H1 (cell line): ENCODE results near the gene LNPEP. TPM values are rescaled to one million over a fixed set of nuclear protein-coding genes. Genes with fewer than 3 reads are reported as not detected.

Experiments used
- CTCF ChIA-PET: fragments of 300-600 bp; sonication (Branson Sonifier 250); formaldehyde crosslinking; loops from one replicate; lab custom pipeline; 2021; ENCODE audit not compliant: partially characterized antibody; lab: Charles Lee
- POLR2A ChIA-PET: fragments of 300-600 bp; sonication (Branson Sonifier 250); formaldehyde crosslinking; loops from one replicate; lab custom pipeline; 2021; ENCODE audit warnings: inconsistent platforms; ENCODE audit not compliant: partially characterized antibody; lab: Charles Lee
- DNase-seq, 2 experiments: peaks; one replicate each; pipeline versions ENCODE4 v3.0.0 to v3.0.0-alpha.2; 2010 to 2022; ENCODE audit warnings: low spot score in 2 of 2, low read depth in 1 of 2, mixed read lengths in 1 of 2
- FAIRE-seq: peaks from 2 replicates; lab custom pipeline; 2011; peaks lifted over from hg19 to GRCh38; lab: Jason Lieb, UNC
- H2AFZ ChIP-seq: 2 replicates; pipeline ENCODE4 v1.8.1; 2012; ENCODE audit warnings: low read length, inconsistent platforms
- H2AK5ac ChIP-seq: 2 replicates; pipeline ENCODE4 v1.6.1; 2013; ENCODE audit warnings: low read depth, low read length
- H2BK120ac ChIP-seq: replicated peaks from 2 replicates; pipeline ENCODE3; 2013; ENCODE audit warnings: low read depth, low read length, inconsistent platforms
- H2BK12ac ChIP-seq: 2 replicates; pipeline ENCODE4 v1.6.1; 2013; ENCODE audit warnings: low read depth, low read length
- H2BK15ac ChIP-seq: 2 replicates; pipeline ENCODE4 v1.6.1; 2013; ENCODE audit warnings: low read length
- H2BK20ac ChIP-seq: 2 replicates; pipeline ENCODE4 v1.6.1; 2013; ENCODE audit warnings: low read length
- H2BK5ac ChIP-seq: 2 replicates; pipeline ENCODE4 v1.6.1; 2013; ENCODE audit warnings: low read depth, low read length
- H3K14ac ChIP-seq: 2 replicates; pipeline ENCODE4 v1.6.1; 2013; ENCODE audit warnings: inconsistent platforms; ENCODE audit not compliant: insufficient read length
- H3K18ac ChIP-seq: 2 replicates; pipeline ENCODE4 v1.6.1; 2013; ENCODE audit warnings: low read length; ENCODE audit errors: extremely low read depth
- H3K23ac ChIP-seq: 2 replicates; pipeline ENCODE4 v1.6.1; 2013; ENCODE audit warnings: inconsistent platforms; ENCODE audit not compliant: insufficient read length
- H3K23me2 ChIP-seq: 2 replicates; pipeline ENCODE4 v1.6.1; 2013; ENCODE audit warnings: low read depth, low read length
- H3K27ac ChIP-seq: 2 replicates; pipeline ENCODE4 v1.6.1; 2011; ENCODE audit warnings: low read depth, low read length, inconsistent platforms
- H3K27me3 ChIP-seq, 4 experiments: replicated peaks in 1 of 4; 1 replicate in 1 of 4; 2 replicates in 3 of 4; pipeline versions ENCODE4 v1.6.1 to v1.8.1; 2011 to 2013; ENCODE audit warnings: low read length in 3 of 4, mild to moderate bottlenecking in 3 of 4, inconsistent platforms in 2 of 4, mixed read lengths in 2 of 4, moderate library complexity in 1 of 4; ENCODE audit not compliant: control insufficient read depth in 3 of 4, insufficient read depth in 3 of 4; ENCODE audit errors: extremely low read depth in 1 of 4
- H3K36me3 ChIP-seq, 4 experiments: 2 replicates each; pipeline versions ENCODE4 v1.6.1 to v1.8.1; 2011 to 2013; ENCODE audit warnings: mild to moderate bottlenecking in 4 of 4, low read length in 3 of 4, moderate library complexity in 2 of 4, control low read depth in 1 of 4, inconsistent platforms in 1 of 4; ENCODE audit not compliant: insufficient read depth in 4 of 4, control insufficient read depth in 2 of 4
- H3K4ac ChIP-seq: replicated peaks from 2 replicates; pipeline ENCODE3; 2013; ENCODE audit warnings: low read length, low read depth, mixed read lengths, inconsistent platforms; ENCODE audit not compliant: insufficient read length
- H3K4me1 ChIP-seq, 4 experiments: replicated peaks in 1 of 4; 1 replicate in 1 of 4; 2 replicates in 3 of 4; pipeline versions ENCODE4 v1.6.1 to v1.8.1; 2011 to 2013; ENCODE audit warnings: low read length in 3 of 4, inconsistent platforms in 2 of 4, mixed read lengths in 1 of 4; ENCODE audit not compliant: insufficient read depth in 4 of 4, control insufficient read depth in 3 of 4
- H3K4me2 ChIP-seq, 2 experiments: 2 replicates each; pipeline versions ENCODE4 v1.6.1 to v1.8.1; 2011 to 2013; ENCODE audit warnings: low read depth in 2 of 2, low read length in 2 of 2, control low read depth in 1 of 2, inconsistent platforms in 1 of 2, mild to moderate bottlenecking in 1 of 2; ENCODE audit not compliant: insufficient read depth in 1 of 2
- H3K4me3 ChIP-seq, 4 experiments: fragments of 200-600, 300-600 bp in 1 of 4; sonication (generic), shearing (Covaris generic), sonication (Bioruptor Twin) in 1 of 4; 2 replicates each; pipeline versions ENCODE4 v1.5.1 to v1.8.1; 2011 to 2016; ENCODE audit warnings: low read length in 4 of 4, low read depth in 3 of 4, control low read depth in 2 of 4, inconsistent platforms in 2 of 4, mild to moderate bottlenecking in 2 of 4, mixed read lengths in 1 of 4, moderate library complexity in 1 of 4; ENCODE audit not compliant: insufficient read depth in 2 of 4; ENCODE audit errors: extremely low read depth in 1 of 4
- H3K56ac ChIP-seq: replicated peaks from 2 replicates; pipeline ENCODE3; 2013; ENCODE audit warnings: low read depth, mild to moderate bottlenecking, mixed read lengths, low read length, inconsistent platforms; ENCODE audit not compliant: insufficient read length
- H3K79me1 ChIP-seq: 2 replicates; pipeline ENCODE4 v1.6.1; 2013; ENCODE audit warnings: low read depth, low read length, control low read depth
- H3K79me2 ChIP-seq, 2 experiments: 2 replicates each; pipeline versions ENCODE4 v1.6.1 to v1.8.1; 2012 to 2013; ENCODE audit warnings: low read length in 2 of 2, mild to moderate bottlenecking in 2 of 2, inconsistent platforms in 1 of 2; ENCODE audit not compliant: insufficient read depth in 2 of 2, control insufficient read depth in 1 of 2
- H3K9ac ChIP-seq, 4 experiments: replicated peaks in 1 of 4; 1 replicate in 1 of 4; 2 replicates in 3 of 4; pipeline versions ENCODE4 v1.6.1 to v1.8.1; 2011 to 2013; ENCODE audit warnings: low read depth in 3 of 4, low read length in 3 of 4, control low read depth in 2 of 4, mild to moderate bottlenecking in 2 of 4, moderate library complexity in 2 of 4, inconsistent platforms in 1 of 4; ENCODE audit errors: extremely low read depth in 1 of 4
- H3K9me3 ChIP-seq, 2 experiments: 2 replicates each; pipeline versions ENCODE4 v1.6.1 to v1.8.1; 2012 to 2013; ENCODE audit warnings: mild to moderate bottlenecking in 2 of 2, moderate library complexity in 2 of 2, control low read depth in 1 of 2, inconsistent platforms in 1 of 2, low read depth in 1 of 2, low read length in 1 of 2, mixed read lengths in 1 of 2; ENCODE audit not compliant: insufficient read depth in 2 of 2
- H4K20me1 ChIP-seq, 2 experiments: replicated peaks in 1 of 2; 2 replicates each; pipeline versions ENCODE3 to v1.8.1; 2011 to 2013; ENCODE audit warnings: inconsistent platforms in 2 of 2, low read length in 2 of 2, mild to moderate bottlenecking in 1 of 2; ENCODE audit not compliant: insufficient read depth in 2 of 2, control insufficient read depth in 1 of 2
- H4K5ac ChIP-seq: 2 replicates; pipeline ENCODE4 v1.6.1; 2013; ENCODE audit warnings: low read length, low read depth, mixed read lengths, inconsistent platforms; ENCODE audit not compliant: insufficient read length
- H4K8ac ChIP-seq: 2 replicates; pipeline ENCODE4 v1.8.0; 2013; ENCODE audit warnings: mild to moderate bottlenecking, moderate library complexity, low read length, inconsistent platforms; ENCODE audit not compliant: insufficient read depth; ENCODE audit errors: extremely low read depth
- H4K91ac ChIP-seq: replicated peaks from 2 replicates; pipeline ENCODE3; 2013; ENCODE audit warnings: low read length, mixed read lengths, inconsistent platforms; ENCODE audit not compliant: insufficient read length
- CBX5 ChIP-seq: fragments of 300-800, 300-1000 bp; sonication (generic); IDR thresholded peaks from 2 replicates; pipeline ENCODE4 v1.7.1; 2016; ENCODE audit warnings: antibody characterized with exemption, low read length, low read depth
- CREB1 ChIP-seq: IDR thresholded peaks from 2 replicates; pipeline ENCODE4 v1.6.1; 2012; ENCODE audit warnings: inconsistent platforms
- EGR1 ChIP-seq: IDR thresholded peaks from 2 replicates; pipeline ENCODE4 v1.6.1; 2011; ENCODE audit warnings: low read depth, low read length, borderline replicate concordance
- EZH2 ChIP-seq: fragments of 200-600 bp; sonication (generic); IDR thresholded peaks from 2 replicates; pipeline ENCODE4 v1.7.1; 2012; ENCODE audit warnings: low read depth, mild to moderate bottlenecking, moderate library complexity, low read length, inconsistent platforms; ENCODE audit not compliant: severe bottlenecking
- GABPA ChIP-seq: IDR thresholded peaks from 2 replicates; pipeline ENCODE4 v1.6.1; 2011; ENCODE audit warnings: mild to moderate bottlenecking, low read length, moderate library complexity, borderline replicate concordance; ENCODE audit not compliant: insufficient read depth
- KDM4A ChIP-seq: IDR thresholded peaks from one replicate; pipeline ENCODE4 v1.7.1; 2012; ENCODE audit warnings: low read depth, mild to moderate bottlenecking, moderate library complexity, low read length, inconsistent platforms; ENCODE audit not compliant: severe bottlenecking
- MAFK ChIP-seq: IDR thresholded peaks from 2 replicates; pipeline ENCODE4 v1.6.1; 2012; ENCODE audit warnings: low read depth, mild to moderate bottlenecking, improper control_type of control experiment, low read length
- SP1 ChIP-seq: IDR thresholded peaks from 2 replicates; pipeline ENCODE4 v1.6.1; 2011; ENCODE audit warnings: low read depth, low read length
- SP2 ChIP-seq: IDR thresholded peaks from 2 replicates; pipeline ENCODE4 v1.6.1; 2012; ENCODE audit warnings: mild to moderate bottlenecking, low read length, inconsistent platforms
- SP4 ChIP-seq: IDR thresholded peaks from 2 replicates; pipeline ENCODE4 v1.6.1; 2012; ENCODE audit warnings: low read length, inconsistent platforms
- SUZ12 ChIP-seq: fragments of 200-600 bp; sonication (generic); IDR thresholded peaks from 2 replicates; pipeline ENCODE4 v1.6.1; 2012; ENCODE audit warnings: mild to moderate bottlenecking, inconsistent platforms, low read length, moderate library complexity, mixed read lengths
- TCF12 ChIP-seq: IDR thresholded peaks from 2 replicates; pipeline ENCODE4 v1.6.1; 2011; ENCODE audit warnings: low read depth, mild to moderate bottlenecking, low read length
- YY1 ChIP-seq: IDR thresholded peaks from 2 replicates; pipeline ENCODE4 v1.6.1; 2011; ENCODE audit warnings: low read depth, mild to moderate bottlenecking, low read length
- ZNF274 ChIP-seq: IDR thresholded peaks from 2 replicates; pipeline ENCODE4 v1.7.0; 2012; ENCODE audit warnings: low read length, borderline replicate concordance; ENCODE audit errors: extremely low read depth
- WGBS, 2 experiments: shearing (Covaris generic) in 1 of 2; methylation state at CpG; one replicate each; pipeline versions ENCODE4 v1.1.6 to v1.1.7; 2013 to 2015; ENCODE audit warnings: low lambda C conversion rate in 2 of 2, mixed read lengths in 2 of 2, inconsistent platforms in 1 of 2, low coverage in 1 of 2, missing lambda C conversion rate in 1 of 2; ENCODE audit not compliant: insufficient replicate concordance in 2 of 2, insufficient coverage in 1 of 2, insufficient read length in 1 of 2; ENCODE audit errors: extremely low coverage in 1 of 2, missing lambda C conversion rate in 1 of 2; 5-methylcytosine and 5-hydroxymethylcytosine counted together
- polyA plus RNA-seq, 7 experiments: library from polyadenylated mRNA; depleted of rRNA in 3 of 7; stranded (reverse) in 5 of 7; unstranded in 2 of 7; fragments of >200 nt in 5 of 7; fragments of 200-250 nt in 2 of 7; gene quantifications; 1 replicate in 5 of 7; 2 replicates in 1 of 7; 4 replicates in 1 of 7; pipeline versions ENCODE4 v1.2.1 to v1.2.3, GENCODE V29; 2011 to 2013; ENCODE audit warnings: missing spikeins in 2 of 7, mixed read lengths in 2 of 7
- total RNA-seq: library from RNA; stranded (reverse); fragmentation: NEBNext Ultra II Directional; extraction: Animal tissue kit (Norgen Biotek cat#: 25700); gene quantifications from 2 replicates; pipeline ENCODE4 v1.2.1, GENCODE V29; 2021

LNPEP gene
- total and polyA plus RNA-seq, 2 of the 8 experiments (the other 6 are each of a cell fraction or from before 2014, with no cell fraction given) = 1.8 to 4.5 TPM

GRCh38 chr5:97009212-97009898 is 73.5 kb downstream of the LNPEP start:
- FAIRE-seq (no peak), DNase-seq (no peak)
- WGBS, 2 experiments = 89% methylated on average over 3 of the region's 3 CpGs; no CpG with 5 or more reads in 1 of the 2 experiments
- Histone ChIP-seq H3K14ac (no peak overlapping the region), H3K4me2 (no peak overlapping the region), H3K4me1 (0 out of 7 replicates have a peak, but pooled peaks cover 0 to 4% (median 0%) of the 10 kb centered on the region in 4 experiments), H3K27ac (no peak overlapping the region), H3K56ac (no peak overlapping the region), H3K9ac (no peak overlapping the region), H3K79me1 (no peaks in the 10 kb centered on the region), H3K23ac (no peak overlapping the region), H3K36me3 (no peaks in the 10 kb centered on the region), H3K23me2 (no peaks in the 10 kb centered on the region), H4K5ac (no peak overlapping the region), H3K4me3 (no peak overlapping the region), H3K79me2 (no peaks in the 10 kb centered on the region), H2AFZ (no peak overlapping the region), H2BK20ac (no peak overlapping the region), H2BK12ac (no peak overlapping the region), H4K91ac (no peak overlapping the region), H2AK5ac (no peak overlapping the region), H4K20me1 (no peaks in the 10 kb centered on the region), H2BK15ac (no peak overlapping the region), H3K18ac (no peak overlapping the region), H2BK5ac (no peak overlapping the region), H3K4ac (no peak overlapping the region), H3K9me3 (no peaks in the 10 kb centered on the region), H2BK120ac (no peak overlapping the region), H3K27me3 (no peaks in the 10 kb centered on the region), H4K8ac (no peak overlapping the region)
- CTCF ChIA-PET = interaction anchor here (0.5 to 1.2 kb wide), 4 partner anchors 12 to 127 kb away, joined by 3 read pairs; no protein-coding TSS in a partner anchor
- POLR2A ChIA-PET = no interaction called here
- TF ChIP-seq GABPA = no peak
- no peak for TF ChIP-seq SP4
- TF ChIP-seq SP2 = no peak
- no peak for TF ChIP-seq CREB1
- no peak for TF ChIP-seq EGR1
- no peak for TF ChIP-seq SP1
- no peak for TF ChIP-seq MAFK
- TF ChIP-seq KDM4A = no peak
- no peak for TF ChIP-seq SUZ12
- TF ChIP-seq CBX5 = no peak
- TF ChIP-seq EZH2 = no peak
- no peak for TF ChIP-seq YY1
- no peak for TF ChIP-seq ZNF274
- TF ChIP-seq TCF12 = no peak
